Measurements from ENCODE around the gene GRK4.
"Not testable (repeated sequence)": the region's sequence is repeated elsewhere in the genome, so short reads cannot be mapped to it uniquely, and the experiment has no call there.

The GRK4 gene

DNA sequence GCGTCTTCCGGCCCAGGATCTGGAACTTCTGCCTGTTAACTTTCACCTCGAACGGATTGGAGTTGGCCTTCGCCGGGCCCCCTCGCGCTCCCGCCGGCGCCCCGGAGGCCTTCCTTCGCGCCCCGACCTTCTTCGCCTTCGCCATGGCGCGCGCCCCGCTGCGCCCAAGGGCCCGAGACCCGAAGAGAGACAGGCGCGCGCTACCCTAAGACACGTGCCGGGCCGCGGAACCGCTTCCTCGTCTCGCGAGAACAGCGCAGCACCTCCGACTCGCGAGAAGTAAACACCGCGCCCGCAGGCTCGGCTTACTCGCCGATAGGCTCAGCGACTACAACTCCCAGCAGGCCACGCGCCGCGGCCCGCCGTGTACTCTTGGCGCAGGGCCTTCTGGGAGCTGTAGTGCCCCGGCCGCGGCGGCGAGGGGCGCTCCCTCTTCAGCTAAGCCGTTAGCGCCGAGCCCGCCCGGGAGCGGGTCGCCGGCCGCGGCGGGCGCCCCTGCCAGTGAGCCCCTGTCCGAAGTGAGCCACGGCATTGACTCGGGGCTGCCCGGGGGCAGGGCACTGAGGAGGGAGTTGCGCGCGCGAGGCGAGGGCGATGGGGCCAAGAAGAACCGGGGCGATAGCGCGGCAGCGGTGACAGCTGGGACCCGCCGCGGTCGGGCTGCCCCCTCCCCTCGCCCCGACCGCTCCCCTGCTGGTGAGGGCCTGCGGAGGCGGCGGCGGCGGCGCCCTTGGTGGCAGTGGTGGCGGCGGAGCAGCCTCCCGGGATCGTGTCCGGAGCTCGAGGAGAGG lies at the start of gene GRK4, which contains the start of gene NOP14:
Gene GRK4, plus strand, starts transcription at position 397 of the 791 bp plus-strand sequence. CDS start 500 bp downstream, outside the sequence.
Gene NOP14, minus strand, starts transcription at position 232 of the 791 bp plus-strand sequence. Its CDS starts 87 bp downstream, at position 145.
- DNase-seq (ENCODE audit: low read depth, low spot score): peak; percentile 100

DNA sequence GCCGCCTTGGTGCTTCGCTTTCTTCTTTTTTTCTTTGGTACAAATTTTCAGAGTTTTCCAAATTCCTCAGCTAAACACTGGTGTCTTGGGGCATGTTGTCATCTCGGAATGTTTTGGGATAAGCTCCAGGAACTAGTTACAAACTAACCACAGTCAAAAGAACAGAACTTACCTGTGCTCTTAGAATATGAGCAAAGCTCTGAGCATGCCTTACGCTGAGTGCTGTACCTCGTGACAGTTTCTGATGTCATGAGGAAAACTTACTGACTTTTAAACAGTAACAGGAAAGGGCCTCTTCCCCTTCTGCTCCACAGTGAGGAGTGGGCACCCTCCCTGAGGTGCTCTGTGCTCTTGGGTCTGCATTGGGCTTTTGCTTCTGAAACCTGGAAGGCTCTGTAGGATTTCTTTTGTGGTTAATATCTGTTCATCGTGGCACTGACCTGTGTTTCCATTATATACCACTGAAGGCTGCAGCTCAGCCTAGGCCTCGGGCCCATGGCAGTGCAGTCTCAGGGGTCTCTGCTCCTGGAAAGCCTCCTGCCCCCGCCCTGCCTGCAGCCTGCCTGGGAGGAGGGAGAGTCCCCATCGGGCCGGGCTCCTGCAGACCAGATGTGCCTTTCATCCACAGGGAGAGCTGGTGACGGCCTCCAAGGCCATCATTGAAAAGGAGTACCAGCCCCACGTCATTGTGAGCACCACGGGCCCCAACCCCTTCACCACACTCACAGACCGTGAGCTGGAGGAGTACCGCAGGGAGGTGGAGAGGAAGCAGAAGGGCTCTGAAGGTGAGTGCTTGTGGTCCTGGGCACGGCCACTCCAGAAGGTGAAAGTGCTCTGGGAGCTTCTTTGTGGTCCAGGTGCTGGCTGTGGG lies 48.9 kb upstream of the GRK4 start:
- peak; percentile 40 for DNase-seq (ENCODE audit: low read depth, low spot score)

DNA sequence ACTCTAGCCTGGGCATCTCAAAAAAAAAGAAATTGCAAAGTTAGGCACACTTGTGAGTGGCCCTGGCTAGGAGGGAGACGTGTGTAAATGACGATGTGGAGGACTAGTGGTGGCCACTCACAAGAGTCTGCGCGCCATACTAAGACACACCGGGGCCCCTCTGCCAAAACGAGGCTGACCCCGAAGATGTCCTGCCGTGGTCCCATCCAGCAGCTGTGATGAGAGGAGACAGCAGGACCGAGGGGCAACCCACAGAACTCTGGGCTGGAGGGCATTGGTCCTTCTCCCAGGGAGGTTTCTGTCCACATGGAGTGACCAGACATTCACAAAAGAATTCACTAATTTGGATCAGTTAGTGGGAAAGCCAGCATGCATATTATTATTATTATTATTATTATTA lies 47.6 kb upstream of the GRK4 start:
- no peak for DNase-seq (ENCODE audit: low read depth, low spot score)

DNA sequence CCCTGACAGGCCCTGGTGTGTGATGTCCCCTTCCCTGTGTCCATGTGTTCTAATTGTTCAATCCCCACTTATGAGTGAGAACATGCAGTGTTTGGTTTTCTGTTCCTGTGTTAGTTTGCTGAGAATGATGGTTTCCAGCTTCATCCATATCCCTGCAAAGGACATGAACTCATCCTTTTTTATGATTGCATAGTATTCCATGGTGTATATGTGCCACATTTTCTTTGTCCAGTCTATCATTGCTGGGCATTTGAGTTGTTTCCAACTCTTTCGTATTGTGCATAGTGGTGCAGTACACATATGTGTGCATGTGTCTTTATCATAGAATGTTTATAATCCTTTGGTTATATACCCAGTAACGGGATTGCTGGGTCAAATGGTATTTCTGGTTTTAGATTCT lies 46.7 kb upstream of the GRK4 start:
- DNase-seq (ENCODE audit: low read depth, low spot score): not testable (repeated sequence)

DNA sequence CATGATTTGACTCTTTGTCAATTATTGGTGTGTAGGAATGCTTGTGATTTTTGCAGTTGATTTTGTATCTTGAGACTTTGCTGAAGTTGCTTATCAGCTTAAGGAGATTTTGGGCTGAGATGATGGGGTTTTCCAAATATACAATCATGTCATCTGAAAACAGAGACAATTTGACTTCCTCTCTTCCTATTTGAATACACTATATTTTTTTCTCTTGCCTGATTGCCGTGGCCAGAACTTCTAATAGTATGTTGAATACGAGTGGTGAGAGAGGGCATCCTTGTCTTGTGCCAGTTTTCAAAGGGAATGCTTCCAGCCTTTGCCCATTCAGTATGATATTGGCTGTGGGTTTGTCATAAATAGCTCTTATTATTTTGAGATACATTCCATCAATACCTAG lies 45.1 kb upstream of the GRK4 start:
- DNase-seq (ENCODE audit: low read depth, low spot score): not testable (repeated sequence)

DNA sequence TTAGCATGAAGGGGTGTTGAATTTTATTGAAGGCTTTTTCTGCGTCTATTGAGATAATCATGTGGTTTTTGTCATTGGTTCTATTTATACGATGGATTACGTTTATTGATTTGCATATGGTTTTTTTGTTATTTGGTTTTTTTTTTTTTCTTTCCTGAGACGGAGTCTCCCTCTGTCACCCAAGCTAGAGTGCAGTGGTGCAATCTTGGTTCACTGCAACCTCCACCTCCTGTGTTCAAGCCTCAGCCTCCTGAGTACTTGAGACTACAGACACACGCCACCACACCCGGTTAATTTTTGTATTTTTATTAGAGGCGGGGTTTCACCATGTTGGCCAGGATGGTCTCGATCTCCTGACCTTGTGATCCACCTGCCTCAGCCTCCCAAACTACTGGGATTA lies 44.7 kb upstream of the GRK4 start:
- not testable (repeated sequence) for DNase-seq (ENCODE audit: low read depth, low spot score)

DNA sequence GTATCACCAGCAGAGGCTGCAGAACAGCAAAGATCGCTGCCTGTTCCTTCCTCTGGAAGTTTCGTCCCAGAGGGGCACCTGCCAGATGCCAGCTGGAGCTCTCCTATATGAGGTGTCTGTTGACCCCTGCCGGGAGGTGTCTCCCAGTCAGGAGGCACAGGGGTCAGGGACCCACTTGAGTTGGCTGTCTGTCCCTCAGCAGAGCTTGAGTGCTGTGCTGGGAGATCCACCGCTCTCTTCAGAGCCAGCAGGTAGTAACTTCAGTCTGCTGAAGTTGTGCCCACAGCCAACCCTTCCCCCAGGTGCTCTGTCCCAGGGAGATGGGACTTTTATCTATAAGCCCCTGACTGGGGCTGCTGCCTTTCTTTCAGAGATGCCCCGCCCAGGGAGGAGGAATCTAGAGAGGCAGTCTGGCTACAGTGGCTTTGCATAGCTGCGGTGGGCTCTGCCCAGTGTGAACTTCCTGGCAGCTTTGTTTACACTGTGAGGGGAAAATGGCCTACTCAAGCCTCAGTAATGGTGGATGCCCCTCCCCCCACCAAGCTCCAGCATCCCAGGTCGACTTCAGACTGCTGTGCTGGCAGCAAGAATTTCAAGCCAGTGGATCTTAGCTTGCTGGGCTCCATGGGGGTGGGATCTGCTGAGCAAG lies 40.8 kb upstream of the GRK4 start:
- DNase-seq (ENCODE audit: low read depth, low spot score): peak; percentile 80

DNA sequence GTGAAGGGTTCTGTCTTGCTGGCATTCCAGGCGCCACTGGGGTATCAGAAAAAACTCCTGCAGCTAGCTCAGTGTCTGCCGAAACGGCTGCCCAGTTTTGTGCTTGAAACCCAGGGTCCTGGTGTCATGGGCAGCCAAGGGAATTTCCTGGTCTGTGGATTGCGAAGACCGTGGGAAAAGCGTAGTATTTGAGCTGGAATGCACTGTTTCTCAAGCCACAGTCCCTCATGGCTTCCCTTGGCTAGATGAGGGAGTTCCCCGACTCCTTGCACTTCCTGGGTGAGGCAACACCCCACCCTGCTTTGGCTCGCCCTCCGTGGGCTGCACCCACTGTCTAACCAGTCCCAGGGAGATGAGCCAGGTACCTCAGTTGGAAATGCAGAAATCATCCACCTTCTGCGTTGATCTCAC lies 40.2 kb upstream of the GRK4 start:
- DNase-seq (ENCODE audit: low read depth, low spot score): peak; percentile 64

DNA sequence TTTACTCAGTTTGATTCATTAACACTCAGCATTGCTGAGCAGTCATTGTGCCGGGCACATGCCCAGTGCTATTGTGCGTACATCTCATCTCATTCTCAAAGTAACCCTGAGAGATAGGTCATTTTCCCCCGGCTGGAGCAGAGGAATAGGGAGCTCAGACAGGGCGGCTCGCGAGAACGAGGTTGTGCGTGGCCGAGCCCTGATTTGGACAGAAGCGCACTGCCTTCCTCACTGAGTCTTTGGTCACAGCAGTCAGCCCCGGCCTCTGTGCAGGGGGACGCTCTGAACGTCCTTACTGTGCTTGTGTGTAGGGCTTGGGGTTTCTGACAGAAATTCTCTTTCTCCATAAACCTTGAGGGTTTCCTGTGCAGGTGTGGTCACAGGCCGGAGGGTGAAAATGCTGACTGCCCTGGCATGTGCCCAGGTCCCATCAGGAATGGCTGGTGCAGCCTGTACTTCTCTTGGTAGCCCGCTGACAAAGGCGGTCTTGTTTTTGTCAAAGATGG lies 39.6 kb upstream of the GRK4 start:
- no peak for DNase-seq (ENCODE audit: low read depth, low spot score)

DNA sequence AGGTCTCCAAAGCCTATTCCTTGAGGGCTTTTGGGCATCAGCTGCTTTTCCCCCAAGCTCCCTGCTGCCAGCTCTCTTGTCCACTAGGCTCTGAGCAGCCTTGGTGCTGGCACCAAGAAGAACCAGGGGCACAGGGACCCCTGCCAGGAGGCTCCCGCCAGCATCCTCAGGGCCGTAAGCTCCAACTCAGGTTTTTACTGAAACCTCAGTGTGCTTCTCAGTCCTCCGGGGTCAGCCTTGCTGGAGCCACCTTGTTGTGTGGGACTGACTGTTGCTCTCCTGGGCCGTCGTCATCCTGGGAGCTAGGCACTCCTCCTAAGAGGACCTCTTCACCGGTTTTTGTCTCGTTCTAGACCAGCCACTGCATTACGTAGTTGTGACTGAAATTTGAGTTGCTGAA lies 39.1 kb upstream of the GRK4 start:
- no peak for DNase-seq (ENCODE audit: low read depth, low spot score)

DNA sequence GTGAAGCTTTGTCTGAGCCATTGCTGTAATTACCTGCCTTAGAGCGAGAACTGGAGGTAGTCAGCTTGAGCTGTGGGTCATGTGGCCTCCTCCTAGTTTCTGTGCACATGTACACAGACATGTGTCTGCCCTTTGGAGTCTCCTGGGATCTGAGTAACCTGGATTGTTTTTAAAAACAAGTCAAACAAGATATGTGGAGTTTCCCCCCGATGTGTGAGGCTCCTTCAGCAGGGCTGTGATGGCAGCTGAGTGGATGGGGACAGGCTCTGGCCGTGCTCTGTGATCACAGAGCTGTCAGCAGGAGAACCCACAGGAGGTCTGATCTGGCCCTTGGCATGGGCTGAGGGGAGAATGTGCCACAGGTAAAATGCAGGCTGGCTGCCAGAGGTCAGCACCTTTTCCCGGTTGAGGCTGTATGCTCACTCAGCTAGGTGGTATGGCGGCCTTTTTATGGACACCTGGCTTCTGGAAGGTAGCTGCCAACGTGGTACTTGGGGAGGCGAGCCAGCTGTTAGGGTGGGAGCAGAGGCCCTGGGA lies 38.5 kb upstream of the GRK4 start:
- no peak for DNase-seq (ENCODE audit: low read depth, low spot score)

DNA sequence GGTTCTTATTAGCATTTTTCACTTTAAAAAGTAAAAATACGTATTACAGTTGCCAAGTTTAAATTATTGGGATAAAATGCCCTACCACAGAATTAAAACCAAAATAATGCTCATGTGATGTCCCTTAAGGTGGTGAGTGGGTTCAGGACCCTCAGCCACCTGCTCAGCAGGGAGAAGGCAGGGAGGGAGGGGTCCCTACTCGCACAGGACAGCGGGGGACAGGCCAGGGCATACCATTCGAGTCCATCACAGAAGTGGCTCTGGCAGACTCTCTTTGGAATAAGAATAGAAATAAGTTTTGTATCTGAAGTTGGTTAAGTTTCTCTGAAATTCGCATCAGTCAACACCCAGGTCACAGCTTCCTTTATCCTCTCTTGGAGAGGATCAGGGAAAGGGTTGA lies 37.9 kb upstream of the GRK4 start:
- DNase-seq (ENCODE audit: low read depth, low spot score): no peak

DNA sequence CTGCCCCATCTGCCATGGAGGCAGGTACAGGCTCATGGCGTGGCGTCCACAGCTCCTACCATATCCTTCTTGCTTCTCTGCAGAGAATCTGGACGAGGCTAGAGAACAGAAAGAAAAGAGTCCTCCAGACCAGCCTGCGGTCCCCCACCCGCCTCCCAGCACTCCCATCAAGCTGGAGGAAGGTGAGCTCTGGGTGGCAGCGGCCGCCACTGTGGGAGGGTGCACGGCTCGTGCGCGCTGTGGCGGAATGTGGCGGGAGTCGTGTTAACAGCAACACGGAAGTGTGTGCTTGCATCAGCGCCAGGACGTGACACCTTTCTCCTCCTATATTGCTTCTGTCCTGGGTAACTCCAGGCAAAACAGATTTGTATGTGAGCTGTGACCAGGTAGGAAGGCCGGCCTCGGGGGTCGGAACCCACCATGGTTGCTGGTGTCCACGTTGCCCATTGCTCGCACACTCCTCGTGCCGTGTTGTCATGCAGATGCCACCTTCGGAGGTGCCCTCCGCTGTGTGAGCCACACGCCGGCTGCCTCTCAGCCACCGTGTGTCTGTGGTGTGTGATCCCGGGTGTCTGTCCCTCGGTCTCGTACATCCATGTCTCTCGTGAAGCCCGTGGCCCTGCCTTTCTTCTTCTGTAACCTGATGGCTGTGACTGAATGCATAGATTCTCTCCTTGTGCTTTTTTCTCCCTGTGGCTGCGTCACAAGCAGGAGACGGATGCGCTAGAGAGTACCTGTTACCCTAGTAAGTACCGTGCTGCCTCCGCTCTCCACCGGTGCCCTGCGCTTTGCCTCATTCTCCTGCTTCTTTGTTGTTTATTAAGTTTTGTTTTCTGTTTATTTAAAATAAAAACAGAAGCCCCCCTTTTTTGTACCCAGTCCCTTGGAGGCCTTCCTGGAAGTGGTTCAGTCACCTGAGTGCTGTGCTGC lies 37.2 kb upstream of the GRK4 start:
- DNase-seq (ENCODE audit: low read depth, low spot score): no peak

DNA sequence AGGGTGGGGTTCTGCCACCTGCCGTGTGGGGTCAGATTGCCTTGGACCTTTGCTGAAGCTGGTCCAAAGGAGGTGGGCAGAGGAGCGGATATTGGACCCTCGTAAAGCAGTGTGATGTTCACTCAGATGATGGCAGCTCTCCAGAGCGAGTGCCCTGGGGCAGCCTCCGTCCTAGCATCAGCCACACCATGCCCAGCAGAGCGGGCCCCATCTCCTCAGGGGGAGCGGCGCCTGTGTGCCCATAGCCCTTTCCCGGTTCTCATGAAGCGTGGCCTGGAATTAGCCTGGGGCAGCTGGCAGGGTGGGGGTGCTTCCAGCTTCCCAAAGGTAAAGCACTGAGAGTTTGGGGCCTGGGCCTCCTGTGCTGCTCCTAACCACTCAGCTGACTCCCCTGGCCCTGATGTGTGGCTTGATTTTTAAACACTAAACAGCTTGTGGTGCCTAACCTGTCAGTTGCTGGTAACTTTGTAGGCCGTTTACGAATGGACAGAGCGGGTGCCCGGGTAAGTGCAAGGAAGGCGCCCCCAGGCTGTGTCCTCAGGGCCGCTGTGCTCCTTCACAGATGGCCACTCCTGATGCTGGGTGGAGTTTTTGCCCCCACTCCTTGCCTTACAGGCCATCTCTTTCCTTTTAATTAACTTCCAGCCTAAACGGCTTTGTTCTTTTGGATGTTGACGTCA lies 36.2 kb upstream of the GRK4 start:
- no peak for DNase-seq (ENCODE audit: low read depth, low spot score)

DNA sequence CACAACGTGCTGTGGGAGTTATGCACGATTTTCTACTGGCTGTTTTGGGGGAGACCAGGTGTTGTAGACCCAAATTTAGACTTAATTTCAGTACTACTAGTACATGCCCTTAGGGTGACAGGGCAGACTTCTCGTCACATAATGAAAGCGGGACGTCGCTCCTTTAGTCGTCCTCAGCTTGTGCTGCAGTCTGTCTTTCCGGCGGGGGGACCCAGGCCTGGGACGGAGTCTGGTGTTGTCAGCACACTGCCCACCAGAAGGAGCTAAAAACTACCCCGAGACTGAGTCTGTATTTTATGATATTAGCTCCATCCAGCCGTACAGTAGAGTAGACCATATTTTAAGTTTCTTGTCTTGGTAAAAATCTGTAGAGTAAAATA lies 35.7 kb upstream of the GRK4 start:
- DNase-seq (ENCODE audit: low read depth, low spot score): no peak

DNA sequence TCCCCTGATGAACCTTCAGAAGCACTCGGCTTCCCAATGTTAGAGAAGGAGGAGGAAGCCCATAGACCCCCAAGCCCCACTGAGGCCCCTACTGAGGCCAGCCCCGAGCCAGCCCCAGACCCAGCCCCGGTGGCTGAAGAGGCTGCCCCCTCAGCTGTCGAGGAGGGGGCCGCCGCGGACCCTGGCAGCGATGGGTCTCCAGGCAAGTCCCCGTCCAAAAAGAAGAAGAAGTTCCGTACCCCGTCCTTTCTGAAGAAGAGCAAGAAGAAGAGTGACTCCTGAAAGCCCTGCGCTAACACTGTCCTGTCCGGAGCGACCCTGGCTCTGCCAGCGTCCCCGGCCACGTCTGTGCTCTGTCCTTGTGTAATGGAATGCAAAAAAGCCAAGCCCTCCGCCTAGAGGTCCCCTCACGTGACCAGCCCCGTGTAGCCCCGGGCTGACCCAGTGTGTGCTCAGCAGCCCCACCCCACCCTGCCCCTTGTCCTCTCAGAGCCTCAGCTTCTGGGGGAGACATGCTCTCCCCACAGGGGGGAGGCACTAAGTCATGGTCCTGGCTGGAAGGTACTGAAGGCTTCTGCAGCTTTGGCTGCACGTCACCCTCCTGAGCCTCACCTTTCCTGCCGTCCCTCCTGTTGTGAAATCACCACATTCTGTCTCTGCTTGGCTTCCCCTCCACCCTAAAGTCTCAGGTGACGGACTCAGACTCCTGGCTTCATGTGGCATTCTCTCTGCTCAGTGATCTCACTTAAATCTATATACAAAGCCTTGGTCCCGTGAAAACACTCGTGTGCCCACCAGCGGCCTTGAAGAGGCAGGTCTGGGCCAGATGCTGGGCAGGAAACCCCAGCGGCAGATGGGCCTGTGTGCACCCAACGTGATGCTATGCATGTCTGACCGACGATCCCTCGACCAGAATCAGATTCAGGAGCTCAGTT lies 34.9 kb upstream of the GRK4 start:
- no peak for DNase-seq (ENCODE audit: low read depth, low spot score)

DNA sequence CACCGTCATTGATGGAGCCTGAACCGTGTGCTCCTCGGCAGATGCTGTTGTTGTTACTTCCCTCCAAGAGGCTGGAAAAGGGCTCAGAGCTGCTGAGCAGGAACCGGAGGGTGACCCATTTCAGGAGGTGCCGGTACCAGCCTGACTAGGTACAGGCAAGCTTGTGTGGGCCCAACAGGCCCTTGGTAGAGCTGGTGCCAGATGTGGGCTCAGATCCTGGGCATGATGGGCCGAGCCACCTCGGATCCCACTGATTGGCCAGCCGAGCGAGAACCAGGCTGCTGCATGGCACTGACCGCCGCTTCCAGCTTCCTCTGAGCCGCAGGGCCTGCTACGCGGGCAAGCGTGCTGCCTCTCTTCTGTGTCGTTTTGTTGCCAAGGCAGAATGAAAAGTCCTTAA lies 33.9 kb upstream of the GRK4 start:
- DNase-seq (ENCODE audit: low read depth, low spot score): no peak

DNA sequence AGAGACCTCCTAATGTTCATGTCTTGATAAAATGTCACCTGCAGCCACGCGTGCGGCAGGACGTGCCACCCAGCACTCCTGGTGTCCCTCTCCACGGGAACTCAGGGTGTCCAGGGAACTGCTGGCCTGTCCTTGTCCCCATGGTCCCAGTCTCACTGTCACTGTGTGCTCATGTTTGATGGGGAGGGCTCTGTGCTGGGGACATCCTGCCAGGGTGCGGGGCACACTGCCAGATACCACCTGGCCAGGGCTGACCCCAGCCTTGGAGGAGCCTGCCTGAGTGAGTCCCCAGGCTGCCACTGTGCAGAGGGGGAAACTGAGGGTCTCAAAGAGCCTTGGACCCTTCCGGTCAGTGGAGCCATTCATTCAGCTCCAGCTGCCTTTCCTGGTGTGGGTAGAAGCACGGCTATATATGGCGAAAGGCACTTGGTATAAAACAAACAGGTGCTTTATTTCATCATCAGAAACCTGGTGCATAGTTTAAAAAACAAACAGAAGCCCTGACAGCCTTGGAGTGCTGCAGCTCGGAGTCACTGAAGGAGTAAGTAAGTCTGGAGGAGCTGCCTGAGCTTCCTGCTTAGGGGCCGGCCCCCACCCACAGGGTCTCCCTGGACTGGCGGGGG lies 33.1 kb upstream of the GRK4 start:
- no peak for DNase-seq (ENCODE audit: low read depth, low spot score)
